Cardiac fibroblast (primary cell): ENCODE measurements around the gene TCF4.

ENCODE experiments used
- DNase-seq, 2 donors: peaks; one replicate each; pipeline versions ENCODE4 v3.0.0 to v3.0.0-alpha.2; 2010; ENCODE audit warnings: low read depth in 2 of 2
- H3K4me3 ChIP-seq, 2 donors: replicated peaks in 1 of 2; 1 replicate in 1 of 2; 2 replicates in 1 of 2; pipeline ENCODE4 v1.5.1; 2011; ENCODE audit warnings: low read depth in 2 of 2, low read length in 2 of 2, mild to moderate bottlenecking in 2 of 2, moderate library complexity in 1 of 2
- TF ChIP-seq, protein P1 (sequence below): IDR thresholded peaks from one replicate; pipeline ENCODE4 v1.5.1; 2011; ENCODE audit warnings: low read depth, mild to moderate bottlenecking, low read length, inconsistent platforms

Gene TCF4

GRCh38 chr18:55453186-55453585 lies 134.8 kb downstream of the TCF4 start:
- TF ChIP-seq, protein P1, sequence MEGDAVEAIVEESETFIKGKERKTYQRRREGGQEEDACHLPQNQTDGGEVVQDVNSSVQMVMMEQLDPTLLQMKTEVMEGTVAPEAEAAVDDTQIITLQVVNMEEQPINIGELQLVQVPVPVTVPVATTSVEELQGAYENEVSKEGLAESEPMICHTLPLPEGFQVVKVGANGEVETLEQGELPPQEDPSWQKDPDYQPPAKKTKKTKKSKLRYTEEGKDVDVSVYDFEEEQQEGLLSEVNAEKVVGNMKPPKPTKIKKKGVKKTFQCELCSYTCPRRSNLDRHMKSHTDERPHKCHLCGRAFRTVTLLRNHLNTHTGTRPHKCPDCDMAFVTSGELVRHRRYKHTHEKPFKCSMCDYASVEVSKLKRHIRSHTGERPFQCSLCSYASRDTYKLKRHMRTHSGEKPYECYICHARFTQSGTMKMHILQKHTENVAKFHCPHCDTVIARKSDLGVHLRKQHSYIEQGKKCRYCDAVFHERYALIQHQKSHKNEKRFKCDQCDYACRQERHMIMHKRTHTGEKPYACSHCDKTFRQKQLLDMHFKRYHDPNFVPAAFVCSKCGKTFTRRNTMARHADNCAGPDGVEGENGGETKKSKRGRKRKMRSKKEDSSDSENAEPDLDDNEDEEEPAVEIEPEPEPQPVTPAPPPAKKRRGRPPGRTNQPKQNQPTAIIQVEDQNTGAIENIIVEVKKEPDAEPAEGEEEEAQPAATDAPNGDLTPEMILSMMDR = no peak
- DNase-seq = no peak

DNA sequence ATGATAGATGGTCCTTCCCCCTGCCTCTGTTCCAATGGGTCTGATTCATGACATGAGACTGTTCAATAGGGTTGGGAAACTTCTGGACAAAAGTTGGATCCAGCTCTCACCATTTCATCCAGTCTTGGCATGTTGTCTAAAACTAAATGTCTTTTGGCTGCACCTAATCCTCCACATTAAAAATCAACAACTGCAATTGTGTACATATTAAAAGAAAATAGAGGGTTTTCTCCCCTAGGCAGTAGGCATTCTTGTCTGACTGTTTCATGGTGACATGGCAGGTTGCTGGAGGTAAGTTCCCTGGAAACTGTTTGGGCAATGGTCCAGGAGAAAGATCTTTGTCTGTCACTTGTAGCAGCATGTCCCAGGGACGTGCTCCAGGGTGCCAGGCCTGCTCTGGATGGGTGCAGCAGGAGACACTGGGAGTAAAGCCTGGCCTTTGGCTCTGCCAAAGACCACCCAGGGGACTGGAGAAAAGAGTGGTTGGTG lies 135.8 kb downstream of the TCF4 start:
- H3K4me3 ChIP-seq = no peak overlapping the region
- peak; percentile 35 to 43 for DNase-seq
- TF ChIP-seq, protein P1 = no peak

More at GRCh38 chr18:55453186-55453585, 134.8 kb downstream of the TCF4 start:
- H3K4me3 ChIP-seq = no peak overlapping the region

DNA sequence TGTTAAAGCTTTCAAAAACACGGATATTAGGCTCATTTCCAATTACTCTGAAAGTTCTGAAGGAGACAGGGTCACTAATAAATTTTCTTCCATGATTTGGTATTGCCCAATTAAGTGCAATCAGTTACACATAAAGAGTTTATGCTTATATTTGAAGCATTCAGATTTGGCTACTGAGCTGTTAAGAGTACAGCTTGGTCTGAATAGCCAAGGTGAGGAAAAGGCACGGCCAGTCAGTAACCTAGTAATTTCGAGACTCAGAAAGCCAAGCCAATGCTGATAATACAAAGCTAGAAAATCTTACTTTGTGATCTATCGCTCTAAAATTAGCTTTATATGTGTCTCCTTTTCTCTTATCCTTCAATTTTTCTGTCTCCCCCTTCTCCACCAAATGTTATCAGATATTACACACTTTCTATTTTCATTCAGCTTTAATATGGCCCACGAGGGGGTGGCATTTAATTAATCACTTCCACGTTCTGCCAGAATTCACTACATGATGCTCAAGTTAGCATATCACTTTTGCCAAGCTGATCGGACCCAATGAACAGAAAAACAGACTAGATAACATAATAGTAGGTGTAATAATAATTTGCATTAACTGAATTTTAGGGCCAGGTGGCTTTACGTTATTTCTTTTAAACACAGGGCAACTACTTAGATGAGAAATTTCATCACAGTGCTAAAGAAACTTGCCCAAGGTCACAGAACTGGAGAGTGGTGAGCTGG lies 138.4 kb downstream of the TCF4 start:
- TF ChIP-seq, protein P1 = no peak
- no peak for DNase-seq
- H3K4me3 ChIP-seq = no peak overlapping the region

- no peak for DNase-seq
- TF ChIP-seq, protein P1 = no peak
- no peak overlapping the region for H3K4me3 ChIP-seq
Measured at GRCh38 chr18:55448420-55448819, 139.6 kb downstream of the TCF4 start.

DNA sequence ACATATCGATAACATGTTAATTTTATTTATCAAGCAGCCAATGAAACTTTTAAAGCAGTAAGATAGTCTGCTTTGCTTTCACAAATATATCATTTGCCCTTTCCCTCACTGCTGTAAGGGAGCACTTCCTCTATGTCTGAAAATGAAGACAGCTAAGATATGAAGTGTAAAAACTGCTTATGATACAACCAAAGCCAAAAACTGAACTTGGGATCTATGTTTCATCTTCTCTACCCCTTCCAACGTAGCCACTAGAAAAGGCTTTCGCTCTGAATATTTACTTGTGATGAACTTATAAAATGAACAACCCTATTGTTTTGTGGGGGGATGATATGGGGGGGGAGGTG lies 140.3 kb downstream of the TCF4 start:
- TF ChIP-seq, protein P1 = no peak
- DNase-seq = no peak
- H3K4me3 ChIP-seq = no peak overlapping the region

GRCh38 chr18:55446996-55447671 lies 140.9 kb downstream of the TCF4 start:
- TF ChIP-seq, protein P1 = no peak
- H3K4me3 ChIP-seq = no peak overlapping the region
- no peak for DNase-seq
